Loucy (cell line): Measurements from ENCODE around the gene TGIF2.

ENCODE experiments used
- EZH2phosphoT487 ChIP-seq: fragments of 200-600 bp; IDR thresholded peaks from 2 replicates; pipeline ENCODE4 v1.6.1; 2018; ENCODE audit warnings: antibody characterized with exemption, mild to moderate bottlenecking, moderate library complexity, borderline replicate concordance
- TF ChIP-seq, protein P1 (sequence below): fragments of 200-600 bp; sonication (generic); conservative IDR thresholded peaks from 2 replicates; pipeline ENCODE4 v1.5.1; 2014; ENCODE audit warnings: mild to moderate bottlenecking, antibody characterized with exemption, low read length

DNA sequence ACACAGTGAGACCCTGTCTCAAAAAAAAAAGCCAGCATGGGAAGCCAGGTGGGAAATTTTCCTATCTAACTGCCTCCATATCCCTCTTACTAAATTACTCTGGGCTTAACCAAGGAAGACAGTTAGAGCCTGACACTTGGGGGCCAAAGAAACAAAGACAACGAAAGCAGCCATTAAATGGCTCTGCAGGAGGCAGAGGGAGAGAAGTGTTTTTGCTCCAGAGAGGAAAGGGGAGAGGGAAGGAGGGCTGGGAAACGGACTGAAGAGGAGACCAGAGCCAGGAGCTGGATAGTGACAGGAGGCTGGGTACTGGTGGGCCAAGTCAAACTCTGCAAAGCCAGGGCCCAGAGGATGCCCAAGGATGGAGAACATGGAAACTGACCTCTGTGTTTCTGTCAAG is 10.7 kb upstream of the TGIF2 start:
- TF ChIP-seq, protein P1, sequence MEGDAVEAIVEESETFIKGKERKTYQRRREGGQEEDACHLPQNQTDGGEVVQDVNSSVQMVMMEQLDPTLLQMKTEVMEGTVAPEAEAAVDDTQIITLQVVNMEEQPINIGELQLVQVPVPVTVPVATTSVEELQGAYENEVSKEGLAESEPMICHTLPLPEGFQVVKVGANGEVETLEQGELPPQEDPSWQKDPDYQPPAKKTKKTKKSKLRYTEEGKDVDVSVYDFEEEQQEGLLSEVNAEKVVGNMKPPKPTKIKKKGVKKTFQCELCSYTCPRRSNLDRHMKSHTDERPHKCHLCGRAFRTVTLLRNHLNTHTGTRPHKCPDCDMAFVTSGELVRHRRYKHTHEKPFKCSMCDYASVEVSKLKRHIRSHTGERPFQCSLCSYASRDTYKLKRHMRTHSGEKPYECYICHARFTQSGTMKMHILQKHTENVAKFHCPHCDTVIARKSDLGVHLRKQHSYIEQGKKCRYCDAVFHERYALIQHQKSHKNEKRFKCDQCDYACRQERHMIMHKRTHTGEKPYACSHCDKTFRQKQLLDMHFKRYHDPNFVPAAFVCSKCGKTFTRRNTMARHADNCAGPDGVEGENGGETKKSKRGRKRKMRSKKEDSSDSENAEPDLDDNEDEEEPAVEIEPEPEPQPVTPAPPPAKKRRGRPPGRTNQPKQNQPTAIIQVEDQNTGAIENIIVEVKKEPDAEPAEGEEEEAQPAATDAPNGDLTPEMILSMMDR, result no peak
- TF ChIP-seq EZH2phosphoT487, result no peak
